Hematopoietic multipotent progenitor cell treated with erythropoietin and hydrocortisone succinate and interleukin-3 and kit ligand, for 15 days (in vitro differentiated cells): ENCODE measurements around the gene ZSCAN20.

Experiments used
- DNase-seq: peaks from one replicate; pipeline ENCODE4 v3.0.0-alpha.2; 2015; ENCODE audit warnings: low spot score

Gene ZSCAN20

DNA sequence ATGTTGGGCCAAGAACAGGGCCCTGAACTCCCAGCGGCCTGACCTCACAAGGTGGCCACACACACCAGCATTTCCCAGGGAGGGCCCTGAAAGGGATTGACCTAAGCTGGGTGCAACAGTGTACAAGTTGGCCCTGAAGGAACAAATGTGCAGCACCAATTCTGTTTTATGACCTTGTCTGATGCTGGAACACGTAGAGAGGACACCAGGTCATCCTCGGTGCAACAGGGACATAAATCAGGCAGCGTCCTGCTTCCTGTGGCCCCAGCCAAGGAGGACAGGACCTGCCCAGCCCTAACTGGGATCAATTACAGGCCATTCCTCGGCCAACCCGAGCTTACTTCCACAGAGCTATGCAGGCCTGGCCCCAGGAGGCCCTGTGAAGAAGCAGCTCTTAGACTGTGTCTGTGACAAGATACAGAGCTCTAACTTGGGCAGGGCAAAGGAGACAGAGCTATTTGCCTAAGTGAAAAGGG lies 28.7 kb upstream of the ZSCAN20 start:
- DNase-seq = no peak

DNA sequence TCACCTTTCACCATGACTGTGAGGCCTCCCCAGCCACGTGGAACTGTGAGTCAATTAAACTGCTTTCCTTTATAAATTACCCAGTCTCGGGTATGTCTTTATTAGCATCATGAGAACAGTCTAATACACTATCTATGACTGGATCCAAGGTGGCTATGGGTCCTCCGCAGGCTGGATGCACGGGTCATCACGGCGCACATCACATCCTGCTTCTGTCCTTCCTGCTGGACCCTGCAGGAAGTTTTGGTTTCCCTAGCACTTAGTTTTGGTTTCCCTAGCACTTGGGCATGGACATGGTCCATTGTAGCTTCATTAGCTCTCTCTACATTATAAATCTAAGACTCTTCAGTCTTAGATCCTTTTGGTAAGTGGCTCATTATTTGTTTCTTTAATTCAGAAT lies 27.3 kb upstream of the ZSCAN20 start:
- no peak for DNase-seq

DNA sequence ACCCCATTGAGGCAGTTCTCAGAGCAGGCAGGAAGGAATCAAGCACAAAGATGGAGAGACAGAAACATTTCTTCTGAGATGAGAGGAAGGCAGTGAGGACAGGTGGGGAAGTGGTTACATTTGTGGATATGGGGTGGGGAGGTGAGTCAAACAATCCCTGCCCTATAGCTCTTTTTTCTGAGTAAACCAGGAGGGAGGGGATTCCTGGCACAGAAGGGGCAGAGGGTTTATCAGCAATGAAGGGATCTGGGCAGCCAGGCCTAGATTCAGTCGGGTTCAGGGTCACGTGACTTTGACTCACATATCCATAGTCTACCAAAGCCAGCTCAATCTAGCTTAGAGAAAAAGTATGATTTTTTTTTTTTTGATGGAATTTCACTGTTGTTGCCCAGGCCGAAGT lies 25.9 kb upstream of the ZSCAN20 start:
- no peak for DNase-seq

DNA sequence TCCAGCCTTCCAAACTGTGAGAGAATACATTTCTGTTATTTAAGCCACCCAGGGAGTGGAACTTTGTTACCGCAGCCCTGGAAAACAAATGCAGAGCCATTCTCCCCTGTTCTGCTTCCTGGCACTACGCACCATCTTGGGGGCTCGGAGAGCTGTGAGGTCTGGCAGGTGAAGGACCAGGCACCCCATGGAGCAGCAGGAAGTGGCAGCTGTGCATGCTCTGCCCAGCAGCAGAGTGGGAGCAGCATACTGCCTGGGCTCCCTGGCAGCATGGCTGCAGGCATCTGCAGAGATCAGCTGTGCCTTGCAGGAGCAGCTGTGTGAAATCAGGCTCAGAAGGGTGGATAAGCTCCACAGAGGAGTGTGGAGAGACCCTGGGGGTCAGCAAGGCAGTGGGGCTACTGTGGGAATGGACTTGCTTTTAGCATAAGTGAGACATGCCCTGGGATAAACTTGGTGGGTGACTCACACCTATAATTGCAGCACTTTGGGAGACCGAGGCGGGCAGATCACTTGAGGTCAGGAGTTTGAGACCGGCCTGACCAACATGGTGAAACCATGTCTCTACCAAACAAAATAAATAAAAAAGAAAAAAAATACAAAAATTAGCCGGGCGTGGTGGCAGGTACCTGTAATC lies 17.7 kb upstream of the ZSCAN20 start:
- no peak for DNase-seq

DNA sequence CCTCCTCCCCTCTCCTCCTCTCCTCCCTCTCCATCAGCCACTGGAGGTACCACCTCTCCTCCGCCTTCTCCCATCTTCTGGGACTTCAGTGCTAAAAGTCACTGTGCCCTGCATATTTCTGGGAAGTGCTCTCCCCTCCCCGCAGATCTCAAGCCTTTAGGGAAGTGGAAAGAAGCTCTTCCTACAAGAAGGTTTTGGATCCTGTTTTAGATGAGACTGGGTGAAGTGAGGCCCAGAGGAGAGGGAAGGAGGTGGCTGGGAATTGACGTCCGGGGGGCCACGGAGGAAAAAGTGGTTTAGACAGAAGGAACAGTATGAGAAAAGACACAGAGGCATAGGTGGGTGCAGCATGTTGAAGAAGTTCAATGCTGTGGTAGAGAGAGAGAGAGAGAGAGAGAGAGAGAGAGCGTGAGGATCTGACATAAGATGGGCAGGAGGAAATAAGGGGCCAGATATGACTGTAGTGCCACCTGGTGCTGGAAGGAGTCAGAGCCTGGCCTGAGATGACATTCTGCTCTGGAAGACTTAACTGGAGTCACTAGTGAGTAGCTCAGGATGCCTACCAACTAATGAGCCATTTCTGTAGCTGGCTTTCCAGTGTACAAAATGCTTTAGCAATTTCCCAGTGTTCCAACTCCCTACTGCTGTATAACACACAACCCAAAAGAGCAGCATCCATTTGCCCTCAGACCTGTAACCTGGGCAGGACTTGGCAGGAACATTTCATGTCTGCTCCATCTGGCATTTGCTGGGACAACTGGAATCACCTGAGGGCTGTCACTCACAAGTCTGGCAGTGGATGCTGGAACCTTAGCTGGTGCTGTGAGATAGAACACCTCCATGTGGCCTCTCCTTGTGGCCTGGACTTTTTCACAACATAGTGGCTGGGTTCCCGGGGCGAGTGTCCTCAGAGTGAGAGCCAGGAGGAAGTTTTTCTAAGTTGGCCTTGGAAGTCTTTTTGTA lies 16.6 kb upstream of the ZSCAN20 start:
- no peak for DNase-seq

DNA sequence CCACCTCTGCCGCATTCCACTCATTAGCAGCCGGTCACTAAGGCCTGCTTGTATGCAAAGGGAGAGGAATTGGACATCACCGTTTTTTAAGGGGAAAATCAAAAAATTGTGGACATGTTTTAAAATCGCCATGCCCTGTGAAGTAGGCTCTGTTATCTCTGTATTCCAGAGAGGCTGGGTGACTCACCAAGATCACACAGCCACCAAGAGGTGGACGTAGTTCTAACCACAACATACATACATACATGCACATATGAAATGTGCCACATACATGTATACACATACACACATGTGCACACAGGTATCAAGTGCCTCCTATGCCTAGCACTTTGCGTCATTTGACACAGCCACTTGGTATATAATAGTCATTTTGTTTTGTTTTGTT lies 16.0 kb upstream of the ZSCAN20 start:
- no peak for DNase-seq

DNA sequence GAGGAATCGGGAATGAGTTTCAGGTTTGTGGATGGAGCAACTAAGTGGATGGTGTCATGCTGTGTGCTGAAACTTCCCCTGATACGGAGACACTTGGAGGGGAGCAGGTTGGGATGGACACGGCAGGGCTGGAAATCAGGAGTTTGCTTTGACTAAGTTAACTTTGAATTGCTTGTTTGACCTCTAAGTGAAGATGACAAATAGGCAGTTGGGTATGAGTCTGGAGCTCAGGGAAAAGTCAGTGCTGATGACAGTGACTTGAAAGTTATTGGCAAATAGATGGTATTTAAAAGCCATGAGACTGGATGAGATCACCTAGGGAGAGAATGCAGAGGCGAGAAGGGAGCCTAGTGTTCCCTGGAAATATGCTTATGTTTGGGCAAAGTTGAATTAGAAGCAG lies 12.8 kb upstream of the ZSCAN20 start:
- no peak for DNase-seq

DNA sequence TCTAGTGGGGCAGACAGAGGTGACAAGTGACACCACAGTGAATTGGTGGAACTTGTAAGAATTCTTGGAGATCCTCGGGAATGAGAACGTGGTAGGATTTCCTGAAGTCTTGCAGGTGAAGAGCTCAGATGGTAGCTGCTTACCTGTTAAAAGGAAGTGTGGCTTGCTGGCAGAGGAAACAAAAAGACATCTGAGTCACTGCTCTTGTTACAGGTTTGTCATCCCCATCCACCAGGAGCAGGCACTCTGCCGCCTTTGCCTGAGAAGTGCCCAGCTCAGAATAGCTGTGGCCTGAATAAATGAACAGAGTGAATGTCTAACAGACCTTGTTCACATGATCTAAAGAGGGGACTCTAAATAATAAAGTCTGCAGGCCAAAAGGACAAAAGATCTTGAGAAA lies 12.3 kb upstream of the ZSCAN20 start:
- DNase-seq = no peak

DNA sequence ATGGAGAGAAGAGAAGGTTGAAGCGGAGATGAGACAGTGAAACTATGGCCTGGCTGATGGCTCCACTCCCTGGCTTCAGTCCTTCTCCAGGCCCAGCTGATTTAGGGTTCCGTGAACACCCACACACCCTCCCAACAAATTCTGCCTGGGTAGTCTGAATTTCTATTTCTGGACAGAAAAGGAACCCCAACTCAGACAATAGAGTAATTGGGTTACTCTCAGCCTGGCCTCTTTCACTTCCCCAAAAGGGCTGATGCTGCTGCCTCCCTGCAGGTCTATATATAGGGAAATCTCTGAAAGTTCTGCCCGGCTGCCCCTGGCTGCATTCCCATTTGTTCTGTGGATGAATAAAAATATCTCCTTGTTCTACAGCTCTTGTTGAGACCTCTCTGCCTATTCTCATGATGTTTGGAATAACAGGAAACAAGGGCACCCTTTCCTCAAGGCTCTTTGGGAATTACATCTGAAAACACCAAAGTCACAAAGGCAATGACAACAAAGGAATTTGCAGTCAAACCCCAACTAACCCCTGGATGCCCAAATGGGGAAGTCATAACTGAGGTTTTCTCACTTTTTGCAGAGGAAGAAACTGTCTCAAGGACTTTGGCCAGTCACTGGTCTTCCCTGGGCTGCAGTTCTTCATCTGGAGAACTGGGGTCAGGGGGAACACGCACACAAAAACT lies 11.4 kb upstream of the ZSCAN20 start:
- DNase-seq = no peak

DNA sequence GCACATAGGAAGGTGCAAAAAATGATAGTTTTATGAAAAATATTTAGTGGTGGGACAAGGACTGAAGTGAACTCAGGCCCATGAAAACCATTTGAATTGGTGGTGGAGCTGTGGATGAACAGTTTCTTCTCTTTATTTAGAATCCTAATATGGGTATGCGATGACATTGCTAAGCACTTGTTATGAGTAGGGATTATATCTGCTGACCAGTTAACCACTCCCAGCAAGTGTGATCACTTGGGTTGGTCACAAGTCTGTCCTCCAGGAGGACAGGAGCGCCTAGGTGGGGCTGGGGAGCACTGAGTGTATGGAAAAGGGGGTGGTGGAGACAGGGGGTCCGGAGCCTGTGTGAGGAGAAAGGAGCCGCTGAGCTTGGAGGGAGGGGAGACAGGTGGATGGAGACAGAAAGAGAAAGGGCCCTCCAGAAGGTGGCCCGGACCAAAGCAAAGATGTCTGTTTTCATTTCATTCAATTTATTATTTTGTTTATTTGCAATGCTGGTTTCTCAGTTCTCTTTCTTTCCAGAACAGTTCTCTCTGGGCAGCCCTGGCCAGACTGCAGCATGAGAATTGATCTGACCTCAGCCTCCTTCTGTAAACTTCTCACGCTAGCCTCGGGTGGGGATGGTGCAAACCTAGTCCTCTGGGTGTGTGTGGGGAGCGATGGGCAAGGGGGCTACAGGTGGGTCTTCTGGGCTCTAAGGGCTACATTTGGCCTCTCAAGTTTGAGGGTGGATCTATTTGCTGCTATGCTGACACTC lies 9.9 kb upstream of the ZSCAN20 start:
- no peak for DNase-seq

DNA sequence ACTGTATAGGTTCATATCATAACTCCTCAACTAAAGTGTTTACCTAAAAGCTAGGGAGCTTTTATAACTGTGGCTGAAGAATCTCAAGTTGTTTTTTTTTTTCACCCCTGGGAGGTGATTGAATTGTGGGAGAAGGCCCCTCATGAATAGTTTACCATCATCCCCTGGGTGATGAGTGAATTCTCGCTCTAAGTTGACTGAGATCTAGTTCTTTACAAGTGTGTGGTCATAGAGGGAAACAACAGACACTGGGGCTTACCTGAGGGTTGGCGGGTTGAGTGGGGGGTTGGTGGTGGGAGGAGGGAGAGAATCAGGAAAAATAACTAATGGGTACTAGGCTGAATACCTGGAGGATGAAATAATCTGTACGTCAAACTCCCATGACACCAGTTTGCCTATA lies 7.9 kb upstream of the ZSCAN20 start:
- DNase-seq = no peak

DNA sequence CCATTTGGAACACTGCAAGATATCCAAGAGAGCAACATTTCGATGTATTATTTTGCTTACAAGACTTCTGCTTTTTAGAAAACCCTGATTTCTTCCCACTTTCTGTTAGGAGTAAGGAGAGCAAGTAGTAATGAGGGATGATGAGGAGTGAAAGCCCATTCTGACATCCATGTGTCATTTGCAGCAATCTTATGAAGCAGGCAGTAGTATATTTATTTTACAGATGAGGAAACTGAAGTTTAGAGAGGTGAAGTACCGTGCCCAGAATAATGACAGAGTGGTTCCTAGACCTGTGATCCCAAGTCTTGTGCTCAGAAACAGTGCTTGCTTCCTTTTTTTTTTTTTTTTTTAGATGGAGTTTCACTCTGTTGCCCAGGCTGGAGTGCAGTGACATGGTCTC lies 7.1 kb upstream of the ZSCAN20 start:
- no peak for DNase-seq

DNA sequence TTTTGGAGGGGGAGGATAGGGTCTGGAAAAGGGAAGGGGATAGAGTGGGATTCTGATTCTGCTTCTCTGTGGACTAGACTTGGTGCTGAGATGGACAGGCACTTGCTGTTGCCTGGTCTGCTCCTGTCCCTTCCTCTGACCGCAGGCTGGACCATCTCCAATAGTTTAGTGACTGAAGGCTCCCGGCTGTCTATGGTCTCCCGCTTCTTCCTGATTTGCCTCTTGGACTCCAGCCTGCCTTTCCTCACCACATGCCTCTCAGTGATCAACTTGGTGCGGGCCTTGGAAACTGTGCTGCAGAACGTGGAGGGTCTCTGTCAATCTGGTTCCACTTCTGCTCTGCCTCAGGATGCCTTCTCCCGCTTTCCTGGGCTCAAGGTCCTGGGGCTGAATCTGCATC lies 6.3 kb upstream of the ZSCAN20 start:
- no peak for DNase-seq

DNA sequence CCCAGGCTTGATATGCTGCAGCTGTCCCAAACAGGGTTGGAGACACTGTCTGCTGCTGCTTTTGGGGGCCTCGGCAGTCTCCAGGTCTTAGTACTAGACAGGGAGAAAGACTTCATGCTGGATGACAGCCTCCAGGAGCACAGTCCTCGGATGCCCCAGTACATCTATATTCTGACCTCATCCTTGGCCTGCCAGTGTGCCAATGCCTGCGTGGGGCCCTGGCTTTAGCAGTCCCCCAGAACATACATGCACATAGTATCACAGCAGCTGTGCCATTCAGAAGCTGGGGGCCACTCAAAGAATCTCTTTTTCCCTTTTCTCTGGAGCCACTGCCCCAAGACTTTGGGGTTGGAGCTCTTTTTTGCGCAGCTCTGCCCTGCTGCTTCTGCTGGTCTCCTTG lies 4.4 kb upstream of the ZSCAN20 start:
- DNase-seq = no peak

DNA sequence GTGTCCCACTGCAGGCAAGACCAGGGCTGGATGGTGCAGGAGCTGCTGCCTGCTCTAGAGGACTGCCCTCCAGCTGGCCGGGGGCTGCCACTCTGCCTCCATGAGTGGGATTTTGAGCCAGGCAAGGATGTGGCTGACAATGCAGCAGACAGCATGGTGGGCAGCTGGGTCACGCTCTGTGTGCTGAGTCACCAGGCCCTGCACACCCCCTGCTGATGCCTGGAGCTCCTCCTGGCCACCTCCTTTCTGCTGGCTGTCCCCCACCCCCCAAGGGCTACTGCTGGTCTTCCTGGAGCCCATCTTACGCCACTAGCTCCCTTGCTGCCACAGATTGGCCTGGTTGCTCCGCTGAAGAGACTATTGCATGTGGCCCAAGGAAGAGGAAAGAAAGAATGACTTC lies 3.9 kb upstream of the ZSCAN20 start:
- DNase-seq = no peak

DNA sequence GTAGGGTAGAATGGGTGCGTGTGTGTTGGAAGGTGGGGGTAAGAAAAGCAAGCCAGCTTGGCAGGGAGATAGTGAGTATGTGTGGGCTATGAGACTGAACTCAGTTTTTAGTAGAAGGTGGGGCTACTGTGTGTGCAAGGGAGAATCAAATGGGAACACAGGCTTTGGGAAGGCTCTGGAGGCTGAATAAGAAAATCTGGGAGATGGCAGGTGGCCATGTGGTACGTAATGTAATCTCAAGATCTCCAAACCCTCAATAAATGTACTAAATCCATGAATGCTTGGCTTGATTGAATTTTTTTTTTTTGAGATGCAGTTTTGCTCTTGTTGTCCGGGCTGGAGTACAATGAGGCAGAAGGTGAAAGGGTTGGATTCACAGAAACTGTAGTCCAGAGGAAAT lies 3.5 kb upstream of the ZSCAN20 start:
- no peak for DNase-seq

DNA sequence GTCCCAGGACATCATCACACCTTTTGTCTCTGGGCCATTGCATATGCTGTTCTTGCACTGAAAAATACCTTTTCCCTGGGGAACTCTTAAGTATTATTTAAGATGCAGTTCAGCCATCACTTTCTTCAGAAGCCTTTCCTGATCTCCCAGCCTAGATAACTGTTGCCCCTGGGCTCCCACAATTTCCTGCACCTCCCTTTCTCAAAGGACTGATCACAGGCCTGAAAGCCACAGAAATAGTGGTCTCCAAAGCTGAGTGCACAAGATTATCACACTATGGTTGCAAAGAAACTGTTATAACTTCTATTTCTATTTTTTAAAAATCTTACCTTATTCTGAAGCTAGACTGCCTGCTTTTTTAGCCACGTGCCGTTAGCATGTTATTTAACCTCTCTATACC lies 2.8 kb upstream of the ZSCAN20 start:
- no peak for DNase-seq

DNA sequence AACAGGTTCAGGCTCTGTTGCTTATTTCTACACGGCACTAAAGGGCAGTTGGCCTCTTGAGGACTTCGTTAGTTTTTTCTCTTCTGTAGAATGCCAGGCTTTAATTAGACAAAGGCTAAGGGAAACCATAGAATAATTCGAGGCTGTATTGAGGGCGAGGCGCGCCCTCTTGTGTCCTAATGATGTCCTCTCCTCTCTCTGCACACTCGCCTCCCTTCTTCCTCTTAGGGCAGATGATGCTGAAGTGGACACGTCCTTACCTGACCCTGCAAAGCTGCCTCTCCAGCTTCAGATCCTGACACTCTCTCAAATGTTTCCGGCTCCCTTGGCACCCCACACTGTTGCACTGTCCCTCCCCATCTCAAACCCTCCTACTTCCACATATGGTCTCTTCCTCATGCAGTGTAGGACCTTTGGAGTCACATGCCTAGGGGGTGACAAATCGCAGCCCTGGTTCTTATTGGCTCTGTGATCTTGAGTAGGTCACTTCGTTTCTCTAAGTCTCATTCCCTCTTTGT lies 1.9 kb upstream of the ZSCAN20 start:
- peak; percentile 52 for DNase-seq

DNA sequence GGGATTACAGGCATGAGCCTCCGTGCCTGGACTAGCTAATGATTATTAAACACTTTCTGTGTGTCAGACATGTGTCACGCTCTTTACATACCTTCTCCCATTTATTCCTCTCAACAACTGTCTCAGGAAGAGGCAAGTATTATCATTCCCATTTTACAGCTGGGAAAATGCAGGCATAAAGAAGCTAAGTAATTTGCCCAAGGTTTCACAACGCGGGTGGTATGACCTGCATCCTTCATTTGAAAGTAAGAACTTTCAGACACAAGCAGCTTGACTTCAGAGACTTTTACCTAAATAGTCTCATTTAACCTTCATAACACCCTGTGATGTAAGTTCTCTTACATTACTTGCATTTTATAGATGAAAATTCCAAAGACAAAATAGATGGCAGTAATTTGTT lies 1.0 kb upstream of the ZSCAN20 start:
- no peak for DNase-seq

DNA sequence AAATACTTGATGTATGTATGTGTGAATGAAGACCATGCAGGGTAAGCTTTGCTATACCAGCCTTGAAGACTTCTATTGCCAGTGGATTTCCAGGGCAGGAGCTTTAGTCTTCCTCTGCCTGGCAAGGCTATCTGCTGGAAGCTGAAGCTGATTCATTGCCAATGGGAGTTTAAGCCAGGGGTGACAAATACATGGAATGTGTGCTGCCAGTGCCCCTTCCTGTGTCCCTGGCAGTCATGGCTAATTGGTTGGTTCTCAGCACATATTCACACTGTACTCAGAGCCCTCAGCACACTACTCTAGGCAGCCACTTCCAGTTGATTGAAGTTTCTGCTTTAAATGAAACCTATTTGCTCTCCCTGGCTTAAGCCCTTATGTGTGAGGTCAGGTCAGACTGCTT lies 1.5 kb downstream of the ZSCAN20 start:
- no peak for DNase-seq

DNA sequence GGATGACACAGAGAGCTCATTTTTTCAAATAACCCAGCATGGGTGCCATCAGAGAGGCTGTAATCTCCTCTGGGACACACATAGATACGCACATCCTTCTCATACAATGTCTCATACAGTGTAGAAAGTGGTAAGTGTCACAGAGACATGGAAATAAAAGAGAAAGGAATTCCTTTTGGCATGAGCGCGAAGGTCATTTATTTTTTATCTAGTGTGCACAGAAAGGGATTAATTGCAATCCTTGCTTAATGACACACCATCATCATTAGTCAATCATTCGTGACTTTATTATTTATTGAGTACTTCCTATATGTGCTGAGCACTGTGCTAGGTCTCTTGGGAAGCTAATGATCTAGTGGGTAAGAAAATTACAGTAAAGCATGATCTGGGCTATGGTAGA lies 5.0 kb downstream of the ZSCAN20 start:
- DNase-seq = no peak

DNA sequence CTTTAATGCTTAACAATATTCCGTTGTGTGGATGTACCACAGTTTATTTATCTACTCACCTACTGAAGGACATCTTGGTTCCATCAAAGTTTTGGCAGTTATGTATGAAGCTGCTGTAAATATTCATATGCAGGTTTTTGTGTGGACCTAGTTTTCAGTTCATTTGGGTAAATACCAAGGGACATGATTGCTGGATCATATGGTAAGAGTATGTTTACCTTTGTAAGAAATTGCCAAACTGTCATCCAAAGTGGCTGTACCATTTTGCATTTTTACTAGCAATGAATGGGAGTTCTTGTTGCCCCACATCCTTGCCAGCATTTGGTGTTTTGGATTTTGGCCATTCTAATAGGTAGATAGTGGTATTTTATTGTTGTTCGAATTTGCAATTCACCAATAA lies 10.0 kb downstream of the ZSCAN20 start:
- no peak for DNase-seq
